Measurements from ENCODE around the gene REG3A. TPM values are rescaled to one million over a fixed set of nuclear protein-coding genes. Genes with fewer than 3 reads are reported as not detected.

Gene REG3A
- total RNA-seq, 1 experiment from 2014 or later: not detected

DNA sequence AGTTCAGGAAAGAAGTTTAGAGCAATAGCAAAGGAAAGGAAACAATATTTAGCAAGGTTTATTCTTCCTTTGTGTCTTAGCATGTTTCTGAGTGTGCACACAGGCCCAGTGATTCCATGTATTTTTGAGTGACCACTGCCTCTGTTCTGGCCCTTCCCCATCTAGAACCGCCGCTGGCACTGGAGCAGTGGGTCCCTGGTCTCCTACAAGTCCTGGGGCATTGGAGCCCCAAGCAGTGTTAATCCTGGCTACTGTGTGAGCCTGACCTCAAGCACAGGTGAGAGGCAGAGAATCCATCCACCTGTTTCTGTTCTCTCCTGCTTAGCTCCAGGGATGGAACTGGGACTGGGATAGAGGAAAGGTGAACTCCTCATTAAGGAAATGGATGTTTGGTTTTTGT lies 36.9 kb downstream of the REG3A start:
- Histone ChIP-seq H3K9ac (ENCODE audit: extremely low read depth, insufficient read length, low read length) (no peak overlapping the region), H2BK20ac (ENCODE audit: low read depth, low read length, poor library complexity, severe bottlenecking) (no peak overlapping the region), H3K79me1 (ENCODE audit: insufficient read depth, low read depth, low read length, poor library complexity, severe bottlenecking) (no peaks in the 10 kb centered on the region), H3K56ac (ENCODE audit: insufficient read length, low read depth, low read length) (no peak overlapping the region), H3K23me2 (ENCODE audit: insufficient read length, low read depth, low read length, poor library complexity, severe bottlenecking) (no peaks in the 10 kb centered on the region), H3T11ph (ENCODE audit: low read length) (no peak overlapping the region), H3K4ac (ENCODE audit: low read depth, low read length) (no peak overlapping the region), H3K23ac (ENCODE audit: insufficient read length, low read depth, low read length) (no peak overlapping the region), H2AFZ (ENCODE audit: low read length) (no peak overlapping the region), H2BK120ac (ENCODE audit: low read depth, low read length, poor library complexity, severe bottlenecking) (no peak overlapping the region), H3K4me1 (ENCODE audit: insufficient read depth, low read length) (no peaks in the 10 kb centered on the region), H3K27me3 (ENCODE audit: insufficient read depth, low read length) (no peaks in the 10 kb centered on the region), H2BK15ac (ENCODE audit: low read depth, low read length) (no peak overlapping the region), H3K4me2 (ENCODE audit: insufficient read depth, insufficient read length, low read length) (no peak overlapping the region), H4K8ac (replicated peaks; ENCODE audit: insufficient read length, low read depth, low read length) (no peak overlapping the region), H3K14ac (ENCODE audit: insufficient read depth, low read length) (no peak overlapping the region), H3K9me3 (ENCODE audit: control insufficient read depth, low read depth, low read length) (no peaks in the 10 kb centered on the region), H3K27ac (ENCODE audit: insufficient read length, low read depth, low read length) (no peak overlapping the region), H4K5ac (ENCODE audit: insufficient read length, low read depth, low read length) (no peak overlapping the region), H3K18ac (ENCODE audit: insufficient read length, low read depth, low read length) (no peak overlapping the region), H4K91ac (ENCODE audit: insufficient read length, low read depth, low read length) (no peak overlapping the region), H3K79me2 (ENCODE audit: insufficient read depth, low read length) (no peaks in the 10 kb centered on the region), H2BK5ac (ENCODE audit: insufficient read length, low read length) (no peak overlapping the region), H2AK5ac (ENCODE audit: insufficient read length, low read length) (no peak overlapping the region), H4K20me1 (ENCODE audit: control insufficient read depth, insufficient read depth, insufficient read length) (no peaks in the 10 kb centered on the region), H2BK12ac (ENCODE audit: insufficient read length, low read depth, low read length) (no peak overlapping the region)
- no peak overlapping the region for H3K27ac Mint-ChIP-seq
- H3K9me3 Mint-ChIP-seq: no peaks in the 10 kb centered on the region; a peak in 1 of 5 replicates
- no peak overlapping the region for H3K4me3 Mint-ChIP-seq
- no peaks in the 10 kb centered on the region for H3K4me1 Mint-ChIP-seq
- H3K36me3 Mint-ChIP-seq (ENCODE audit: insufficient read depth in 1 of 3, low read depth in 3 of 3): no peaks in the 10 kb centered on the region
- no CpG with 5 or more reads among the region's 2 CpGs for WGBS (ENCODE audit: extremely low coverage, insufficient read length, low lambda C conversion rate)
- TF ChIP-seq, protein P1, sequence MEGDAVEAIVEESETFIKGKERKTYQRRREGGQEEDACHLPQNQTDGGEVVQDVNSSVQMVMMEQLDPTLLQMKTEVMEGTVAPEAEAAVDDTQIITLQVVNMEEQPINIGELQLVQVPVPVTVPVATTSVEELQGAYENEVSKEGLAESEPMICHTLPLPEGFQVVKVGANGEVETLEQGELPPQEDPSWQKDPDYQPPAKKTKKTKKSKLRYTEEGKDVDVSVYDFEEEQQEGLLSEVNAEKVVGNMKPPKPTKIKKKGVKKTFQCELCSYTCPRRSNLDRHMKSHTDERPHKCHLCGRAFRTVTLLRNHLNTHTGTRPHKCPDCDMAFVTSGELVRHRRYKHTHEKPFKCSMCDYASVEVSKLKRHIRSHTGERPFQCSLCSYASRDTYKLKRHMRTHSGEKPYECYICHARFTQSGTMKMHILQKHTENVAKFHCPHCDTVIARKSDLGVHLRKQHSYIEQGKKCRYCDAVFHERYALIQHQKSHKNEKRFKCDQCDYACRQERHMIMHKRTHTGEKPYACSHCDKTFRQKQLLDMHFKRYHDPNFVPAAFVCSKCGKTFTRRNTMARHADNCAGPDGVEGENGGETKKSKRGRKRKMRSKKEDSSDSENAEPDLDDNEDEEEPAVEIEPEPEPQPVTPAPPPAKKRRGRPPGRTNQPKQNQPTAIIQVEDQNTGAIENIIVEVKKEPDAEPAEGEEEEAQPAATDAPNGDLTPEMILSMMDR (conservative IDR thresholded peaks at IDR 0.05): no peak
- H3K27me3 Mint-ChIP-seq (ENCODE audit: low read depth): no peaks in the 10 kb centered on the region
- DNase-seq: no peak

Data from H9 (cell line).